ENCODE data around the gene SMTN.

The SMTN gene

DNA sequence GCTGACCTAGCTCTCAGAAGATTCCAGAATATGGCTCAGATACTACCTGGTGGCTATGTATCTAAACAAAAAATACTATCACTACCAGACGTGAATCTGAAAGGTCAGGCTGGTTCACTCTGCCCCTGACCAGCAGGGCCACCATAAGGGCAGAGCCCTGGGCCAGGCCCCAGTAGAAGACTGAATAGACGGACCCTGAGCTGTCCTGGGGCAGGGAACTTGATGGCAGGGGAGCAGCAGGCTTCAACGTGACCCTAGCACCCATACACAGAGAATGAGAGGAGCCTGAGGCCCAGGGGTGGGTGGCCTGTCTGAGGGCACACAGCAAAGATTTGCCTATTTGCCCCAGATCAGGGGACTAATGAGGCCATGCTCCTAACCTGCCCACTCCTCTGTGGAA lies 72.2 kb downstream of the SMTN start:
- TF ChIP-seq, protein P1, sequence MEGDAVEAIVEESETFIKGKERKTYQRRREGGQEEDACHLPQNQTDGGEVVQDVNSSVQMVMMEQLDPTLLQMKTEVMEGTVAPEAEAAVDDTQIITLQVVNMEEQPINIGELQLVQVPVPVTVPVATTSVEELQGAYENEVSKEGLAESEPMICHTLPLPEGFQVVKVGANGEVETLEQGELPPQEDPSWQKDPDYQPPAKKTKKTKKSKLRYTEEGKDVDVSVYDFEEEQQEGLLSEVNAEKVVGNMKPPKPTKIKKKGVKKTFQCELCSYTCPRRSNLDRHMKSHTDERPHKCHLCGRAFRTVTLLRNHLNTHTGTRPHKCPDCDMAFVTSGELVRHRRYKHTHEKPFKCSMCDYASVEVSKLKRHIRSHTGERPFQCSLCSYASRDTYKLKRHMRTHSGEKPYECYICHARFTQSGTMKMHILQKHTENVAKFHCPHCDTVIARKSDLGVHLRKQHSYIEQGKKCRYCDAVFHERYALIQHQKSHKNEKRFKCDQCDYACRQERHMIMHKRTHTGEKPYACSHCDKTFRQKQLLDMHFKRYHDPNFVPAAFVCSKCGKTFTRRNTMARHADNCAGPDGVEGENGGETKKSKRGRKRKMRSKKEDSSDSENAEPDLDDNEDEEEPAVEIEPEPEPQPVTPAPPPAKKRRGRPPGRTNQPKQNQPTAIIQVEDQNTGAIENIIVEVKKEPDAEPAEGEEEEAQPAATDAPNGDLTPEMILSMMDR (conservative IDR thresholded peaks at IDR 0.05; ENCODE audit: control insufficient read depth, insufficient read depth, low read depth, low read length): no peak
- no peak overlapping the region for H3K4me3 ChIP-seq (ENCODE audit: control insufficient read depth, low read depth, low read length)
- no peak for DNase-seq (ENCODE audit: low read depth)

Data from fibroblast of mammary gland (primary cell).